HEK293T (cell line): ENCODE data around the gene IBTK.

ENCODE experiments used
- ARNT ChIP-seq: fragments of 450-650 bp; IDR thresholded peaks from 2 replicates; pipeline ENCODE4 v1.6.1; 2017; ENCODE audit warnings: mild to moderate bottlenecking
- BHLHE40 ChIP-seq: fragments of 450-650 bp; IDR thresholded peaks from 2 replicates; pipeline ENCODE4 v1.6.1; 2016; ENCODE audit warnings: mild to moderate bottlenecking, moderate library complexity, borderline replicate concordance
- ELF4 ChIP-seq: fragments of 450-650 bp; IDR thresholded peaks from 2 replicates; pipeline ENCODE4 v1.6.1; 2017; ENCODE audit warnings: antibody characterized with exemption
- FOXA1 ChIP-seq: fragments of 450-650 bp; IDR thresholded peaks from 2 replicates; pipeline ENCODE4 v1.6.1; 2016; ENCODE audit warnings: mild to moderate bottlenecking
- FOXM1 ChIP-seq: fragments of 450-650 bp; IDR thresholded peaks from 2 replicates; pipeline ENCODE4 v1.6.1; 2017; ENCODE audit warnings: mild to moderate bottlenecking, borderline replicate concordance
- HDGF ChIP-seq: fragments of 450-650 bp; IDR thresholded peaks from 2 replicates; pipeline ENCODE4 v1.6.1; 2017; ENCODE audit warnings: antibody characterized with exemption, borderline replicate concordance
- LEF1 ChIP-seq: fragments of 450-650 bp; IDR thresholded peaks from 2 replicates; pipeline ENCODE4 v1.6.1; 2017; ENCODE audit warnings: mild to moderate bottlenecking, borderline replicate concordance
- NFRKB ChIP-seq: fragments of 450-650 bp; IDR thresholded peaks from 2 replicates; pipeline ENCODE4 v1.6.1; 2016; ENCODE audit warnings: mild to moderate bottlenecking, moderate library complexity
- PKNOX1 ChIP-seq: fragments of 450-650 bp; IDR thresholded peaks from 2 replicates; pipeline ENCODE4 v1.6.1; 2016
- SP1 ChIP-seq: fragments of 450-650 bp; IDR thresholded peaks from 2 replicates; pipeline ENCODE4 v1.6.1; 2017
- SUZ12 ChIP-seq: fragments of 450-650 bp; IDR thresholded peaks from 2 replicates; pipeline ENCODE4 v1.6.1; 2016; ENCODE audit warnings: mild to moderate bottlenecking

- TF ChIP-seq ELF4: no peak
- no peak for TF ChIP-seq HDGF
- TF ChIP-seq PKNOX1: no peak
- no peak for TF ChIP-seq SUZ12
- TF ChIP-seq ARNT: no peak
- no peak for TF ChIP-seq SP1
- TF ChIP-seq NFRKB: no peak
- TF ChIP-seq LEF1: no peak
- no peak for TF ChIP-seq BHLHE40
- TF ChIP-seq FOXA1: no peak
- TF ChIP-seq FOXM1: no peak
Observed at GRCh38 chr6:82197784-82198183, 49.8 kb downstream of the IBTK start.
